K562 (cell line): Measurements from ENCODE around the gene DHX35. TPM values are rescaled to one million over a fixed set of nuclear protein-coding genes. Genes with fewer than 3 reads are reported as not detected.
A peak's percentile ranks its signal among the peaks of the same experiment; 100 is the strongest.

ENCODE experiments used
- ARID3B ChIP-seq: fragments of 250-450 bp; sonication (Bioruptor Pico); IDR thresholded peaks from 2 replicates; pipeline ENCODE4 v1.4.0; 2020; ENCODE audit warnings: borderline replicate concordance
- HMBOX1 ChIP-seq: sonication (generic); IDR thresholded peaks from 2 replicates; pipeline ENCODE4 v1.6.1; 2016
- HNRNPLL ChIP-seq: fragments of 200-400 bp; formaldehyde crosslinking; IDR thresholded peaks from 2 replicates; pipeline ENCODE4 v1.6.1; 2017; ENCODE audit warnings: low read length, low read depth, mild to moderate bottlenecking; ENCODE audit not compliant: poor library complexity, severe bottlenecking
- SIX5 ChIP-seq, 2 experiments: IDR thresholded peaks; 2 replicates each; pipeline ENCODE4 v1.6.1; 2011; ENCODE audit warnings: low read length in 2 of 2, borderline replicate concordance in 1 of 2, low read depth in 1 of 2, mild to moderate bottlenecking in 1 of 2, moderate library complexity in 1 of 2; ENCODE audit not compliant: insufficient read depth in 1 of 2
- SMAD4 ChIP-seq: fragments of 250-450 bp; sonication (Bioruptor Pico); conservative IDR thresholded peaks from 2 replicates; pipeline ENCODE4 v1.8.0; 2021; ENCODE audit warnings: inconsistent platforms, mild to moderate bottlenecking, moderate library complexity
- TGIF2 ChIP-seq: sonication (generic); formaldehyde crosslinking; IDR thresholded peaks from 2 replicates; pipeline ENCODE4 v1.8.1; 2022; ENCODE audit warnings: mild to moderate bottlenecking, missing genetic modification reagents, moderate library complexity
- ZNF280A ChIP-seq: fragments of 450-650 bp; IDR thresholded peaks from 2 replicates; pipeline ENCODE4 v1.6.1; 2018; ENCODE audit warnings: mild to moderate bottlenecking, low read depth; ENCODE audit not compliant: partially characterized antibody
- polyA plus RNA-seq, 8 experiments: library from polyadenylated mRNA; depleted of rRNA in 4 of 8; stranded (reverse) in 5 of 8; unstranded in 3 of 8; fragments of >200 nt; fragmentation: Nextera tagmentation in 2 of 8; fragmentation: Illumina TruSeq in 1 of 8; extraction: Ambion mirVana in 2 of 8; extraction: Trizol in 1 of 8; gene quantifications; 2 replicates each; pipeline versions ENCODE4 v1.2.1 to v1.2.3, GENCODE V29; 2011 to 2014; ENCODE audit warnings: inconsistent platforms in 1 of 8, missing spikeins in 1 of 8
- total RNA-seq, 7 experiments: library from RNA; depleted of rRNA in 6 of 7; stranded (reverse); fragments of >200 nt in 6 of 7; fragmentation: Illumina TruSeq in 2 of 7; extraction: Trizol in 2 of 7; gene quantifications; 2 replicates each; pipeline versions ENCODE4 v1.2.1 to v1.2.3, GENCODE V29; 2011 to 2021; ENCODE audit warnings: low replicate concordance in 1 of 7
- TF ChIP-seq, protein P1 (sequence below), 2 experiments: fragments of 450-650 bp in 1 of 2; sonication (generic) in 1 of 2; formaldehyde crosslinking in 1 of 2; IDR thresholded peaks; 2 replicates each; pipeline versions ENCODE4 v1.7.1 to v1.9.0; 2016 to 2022; ENCODE audit warnings: inconsistent platforms in 1 of 2, mild to moderate bottlenecking in 1 of 2, missing genetic modification reagents in 1 of 2
- TF ChIP-seq, protein P2 (sequence below): fragments of 250-450 bp; sonication (Bioruptor Pico); IDR thresholded peaks from 2 replicates; pipeline ENCODE4 v1.5.0; 2021; ENCODE audit warnings: mild to moderate bottlenecking, borderline replicate concordance

DHX35 gene
- total and polyA plus RNA-seq, 9 of the 15 experiments (the other 6 are each of a cell fraction or from before 2014, with no cell fraction given), result 6.5 to 25.6 (median 16.9) TPM

- TF ChIP-seq, protein P1, sequence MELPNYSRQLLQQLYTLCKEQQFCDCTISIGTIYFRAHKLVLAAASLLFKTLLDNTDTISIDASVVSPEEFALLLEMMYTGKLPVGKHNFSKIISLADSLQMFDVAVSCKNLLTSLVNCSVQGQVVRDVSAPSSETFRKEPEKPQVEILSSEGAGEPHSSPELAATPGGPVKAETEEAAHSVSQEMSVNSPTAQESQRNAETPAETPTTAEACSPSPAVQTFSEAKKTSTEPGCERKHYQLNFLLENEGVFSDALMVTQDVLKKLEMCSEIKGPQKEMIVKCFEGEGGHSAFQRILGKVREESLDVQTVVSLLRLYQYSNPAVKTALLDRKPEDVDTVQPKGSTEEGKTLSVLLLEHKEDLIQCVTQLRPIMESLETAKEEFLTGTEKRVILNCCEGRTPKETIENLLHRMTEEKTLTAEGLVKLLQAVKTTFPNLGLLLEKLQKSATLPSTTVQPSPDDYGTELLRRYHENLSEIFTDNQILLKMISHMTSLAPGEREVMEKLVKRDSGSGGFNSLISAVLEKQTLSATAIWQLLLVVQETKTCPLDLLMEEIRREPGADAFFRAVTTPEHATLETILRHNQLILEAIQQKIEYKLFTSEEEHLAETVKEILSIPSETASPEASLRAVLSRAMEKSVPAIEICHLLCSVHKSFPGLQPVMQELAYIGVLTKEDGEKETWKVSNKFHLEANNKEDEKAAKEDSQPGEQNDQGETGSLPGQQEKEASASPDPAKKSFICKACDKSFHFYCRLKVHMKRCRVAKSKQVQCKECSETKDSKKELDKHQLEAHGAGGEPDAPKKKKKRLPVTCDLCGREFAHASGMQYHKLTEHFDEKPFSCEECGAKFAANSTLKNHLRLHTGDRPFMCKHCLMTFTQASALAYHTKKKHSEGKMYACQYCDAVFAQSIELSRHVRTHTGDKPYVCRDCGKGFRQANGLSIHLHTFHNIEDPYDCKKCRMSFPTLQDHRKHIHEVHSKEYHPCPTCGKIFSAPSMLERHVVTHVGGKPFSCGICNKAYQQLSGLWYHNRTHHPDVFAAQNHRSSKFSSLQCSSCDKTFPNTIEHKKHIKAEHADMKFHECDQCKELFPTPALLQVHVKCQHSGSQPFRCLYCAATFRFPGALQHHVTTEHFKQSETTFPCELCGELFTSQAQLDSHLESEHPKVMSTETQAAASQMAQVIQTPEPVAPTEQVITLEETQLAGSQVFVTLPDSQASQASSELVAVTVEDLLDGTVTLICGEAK (IDR thresholded peaks at IDR 0.05), result no peak
- TF ChIP-seq, protein P1 (CRISPR knock-in tag; IDR thresholded peaks at IDR 0.05), result no peak
- TF ChIP-seq TGIF2 (CRISPR knock-in tag) (no peak), SMAD4 (CRISPR knock-in tag) (peak; percentile 98), HNRNPLL (no peak), ARID3B (CRISPR knock-in tag) (no peak), ZNF280A (no peak), HMBOX1 (peak; percentile 79), SIX5 (IDR thresholded peaks at IDR 0.05; ENCODE audit: borderline replicate concordance in 1 of 2, insufficient read depth in 1 of 2, low read depth in 1 of 2, low read length in 2 of 2) (no peak)
- TF ChIP-seq, protein P2, sequence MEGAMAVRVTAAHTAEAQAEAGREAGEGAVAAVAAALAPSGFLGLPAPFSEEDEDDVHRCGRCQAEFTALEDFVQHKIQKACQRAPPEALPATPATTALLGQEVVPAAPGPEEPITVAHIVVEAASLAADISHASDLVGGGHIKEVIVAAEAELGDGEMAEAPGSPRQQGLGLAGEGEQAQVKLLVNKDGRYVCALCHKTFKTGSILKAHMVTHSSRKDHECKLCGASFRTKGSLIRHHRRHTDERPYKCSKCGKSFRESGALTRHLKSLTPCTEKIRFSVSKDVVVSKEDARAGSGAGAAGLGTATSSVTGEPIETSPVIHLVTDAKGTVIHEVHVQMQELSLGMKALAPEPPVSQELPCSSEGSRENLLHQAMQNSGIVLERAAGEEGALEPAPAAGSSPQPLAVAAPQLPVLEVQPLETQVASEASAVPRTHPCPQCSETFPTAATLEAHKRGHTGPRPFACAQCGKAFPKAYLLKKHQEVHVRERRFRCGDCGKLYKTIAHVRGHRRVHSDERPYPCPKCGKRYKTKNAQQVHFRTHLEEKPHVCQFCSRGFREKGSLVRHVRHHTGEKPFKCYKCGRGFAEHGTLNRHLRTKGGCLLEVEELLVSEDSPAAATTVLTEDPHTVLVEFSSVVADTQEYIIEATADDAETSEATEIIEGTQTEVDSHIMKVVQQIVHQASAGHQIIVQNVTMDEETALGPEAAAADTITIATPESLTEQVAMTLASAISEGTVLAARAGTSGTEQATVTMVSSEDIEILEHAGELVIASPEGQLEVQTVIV (CRISPR knock-in tag), result no peak
Observed at GRCh38 chr20:38947931-38948362, 14.2 kb upstream of the DHX35 start (continued).
